Stimulated activated CD4-positive, alpha-beta T cell treated with anti-CD3 and anti-CD28 coated beads, Interleukin-4, amount 100 ng/mL, for 24 hours (primary cell): ENCODE results near the gene COX5B.
A peak's percentile ranks its signal among the peaks of the same experiment; 100 is the strongest.
"Not testable (repeated sequence)": the region's sequence is repeated elsewhere in the genome, so short reads cannot be mapped to it uniquely, and the experiment has no call there.

Experiments used
- DNase-seq: peaks from one replicate; pipeline ENCODE4 v3.0.0-alpha.2; 2020

The COX5B gene

DNA sequence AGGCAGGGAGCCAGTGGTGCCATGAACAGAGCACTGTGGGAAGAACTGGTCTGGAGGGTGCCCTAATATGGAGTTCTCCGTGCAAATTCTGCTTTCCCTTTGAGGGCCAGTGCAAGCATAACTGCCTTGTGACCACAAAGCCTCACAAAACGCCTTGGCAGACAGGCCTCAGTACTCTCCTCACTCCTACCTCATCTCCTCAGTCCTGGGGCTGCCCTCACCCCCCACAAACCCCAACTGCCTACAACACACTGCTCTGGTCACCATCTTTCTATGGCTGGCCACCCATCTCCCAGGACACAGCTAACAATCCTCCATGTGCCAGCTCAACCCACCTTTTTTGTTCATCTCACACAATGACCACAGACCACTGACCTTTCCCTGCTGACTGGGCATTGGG lies 8.9 kb downstream of the COX5B start:
- DNase-seq = no peak

GRCh38 chr2:97656129-97656755 lies 10.4 kb downstream of the COX5B start:
- no peak for DNase-seq

DNA sequence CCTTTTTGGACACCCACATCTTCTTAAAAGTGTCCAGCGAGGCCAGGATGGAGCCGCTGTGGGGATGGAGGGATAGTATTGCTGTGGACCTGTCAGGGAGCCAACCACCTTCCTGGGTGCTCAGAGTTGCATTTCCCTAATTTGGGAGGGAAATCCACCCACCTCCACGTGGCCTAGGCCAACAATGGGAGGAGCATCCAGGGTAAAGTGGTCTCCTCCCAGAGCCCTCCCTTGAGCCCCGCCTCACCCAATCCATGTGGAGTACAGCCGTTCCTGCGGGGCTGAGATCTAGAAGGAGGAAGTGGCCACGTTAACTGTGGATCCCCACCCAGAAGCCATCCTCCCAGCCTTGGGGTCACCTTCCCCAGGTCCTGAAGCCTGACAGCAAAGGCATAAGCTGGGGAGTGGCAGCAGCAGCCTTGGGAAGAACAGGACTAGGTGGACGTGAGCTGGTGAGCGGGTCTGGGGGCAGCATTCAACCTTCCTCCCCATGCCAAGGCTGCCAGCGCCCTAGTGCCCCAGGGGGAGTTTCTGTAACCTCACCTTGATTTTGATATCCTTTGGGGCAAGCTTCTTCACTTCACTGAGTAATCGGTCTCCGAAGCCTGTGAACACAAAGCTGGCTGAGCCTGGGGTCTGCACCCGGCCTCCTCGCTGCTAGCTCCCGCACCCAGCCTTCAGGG lies 11.2 kb downstream of the COX5B start:
- no peak for DNase-seq

- no peak for DNase-seq
These were observed 12.3 kb downstream of the COX5B start for GRCh38 chr2:97657986-97658690.

DNA sequence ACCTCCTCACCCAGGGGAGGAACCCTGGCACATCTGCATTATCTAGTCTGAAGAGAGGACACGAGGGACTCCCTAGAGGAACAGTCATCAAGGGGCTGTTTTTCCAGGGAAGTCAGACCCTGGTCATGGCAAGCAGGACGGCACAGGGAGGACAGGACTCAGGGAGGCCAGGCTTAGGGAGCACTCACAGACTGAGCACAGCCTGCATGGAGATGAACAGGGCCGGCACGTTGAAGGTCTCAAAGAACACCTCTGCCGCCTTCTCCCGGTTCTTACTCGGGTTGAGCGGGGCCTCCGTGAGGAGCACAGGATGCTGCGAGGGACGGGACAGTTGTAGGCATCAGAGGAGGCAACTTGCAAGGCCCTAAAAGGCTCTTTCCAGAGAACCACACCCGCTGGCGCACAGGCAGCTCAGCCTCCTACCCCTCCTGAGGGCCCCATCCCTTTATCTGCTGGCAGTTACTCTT lies 12.9 kb downstream of the COX5B start:
- DNase-seq = no peak

DNA sequence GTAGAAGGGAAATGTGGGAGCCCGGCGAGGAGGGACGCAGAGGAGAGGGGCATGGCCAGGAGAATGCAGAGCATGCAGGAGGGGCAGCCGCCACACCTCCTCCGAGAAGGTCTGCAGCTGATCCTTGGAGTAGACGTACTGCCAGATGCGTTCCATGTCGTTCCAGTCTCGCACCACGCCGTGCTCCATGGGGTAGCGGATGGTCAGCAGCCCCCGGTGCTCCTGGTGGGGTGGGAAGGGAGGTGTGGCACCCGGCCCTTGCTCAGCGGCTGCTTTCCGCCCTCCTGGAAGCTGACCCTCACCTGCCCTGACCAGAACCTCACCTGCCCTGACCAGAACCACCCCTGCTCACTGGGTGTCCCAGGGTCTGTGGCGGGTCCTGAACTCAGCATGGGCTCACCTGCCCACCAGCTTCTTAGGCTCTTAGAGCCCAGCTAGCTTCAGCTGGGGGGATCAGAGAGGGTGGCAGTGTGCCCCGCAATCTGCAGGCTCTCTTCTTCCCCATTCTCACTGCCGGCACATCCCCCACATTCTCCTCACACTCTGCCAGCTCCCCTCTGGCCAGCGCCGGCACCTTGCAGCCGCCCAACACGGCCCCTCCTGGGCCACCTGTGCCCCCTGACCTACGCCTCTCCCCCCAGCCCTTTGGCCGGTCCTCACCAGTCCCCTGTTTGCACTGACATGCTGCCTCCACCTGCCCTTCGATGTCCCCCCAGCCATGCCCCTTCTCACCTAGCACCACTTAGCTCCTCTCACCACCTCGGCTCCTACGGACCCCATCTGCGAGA lies 13.6 kb downstream of the COX5B start:
- DNase-seq = no peak

DNA sequence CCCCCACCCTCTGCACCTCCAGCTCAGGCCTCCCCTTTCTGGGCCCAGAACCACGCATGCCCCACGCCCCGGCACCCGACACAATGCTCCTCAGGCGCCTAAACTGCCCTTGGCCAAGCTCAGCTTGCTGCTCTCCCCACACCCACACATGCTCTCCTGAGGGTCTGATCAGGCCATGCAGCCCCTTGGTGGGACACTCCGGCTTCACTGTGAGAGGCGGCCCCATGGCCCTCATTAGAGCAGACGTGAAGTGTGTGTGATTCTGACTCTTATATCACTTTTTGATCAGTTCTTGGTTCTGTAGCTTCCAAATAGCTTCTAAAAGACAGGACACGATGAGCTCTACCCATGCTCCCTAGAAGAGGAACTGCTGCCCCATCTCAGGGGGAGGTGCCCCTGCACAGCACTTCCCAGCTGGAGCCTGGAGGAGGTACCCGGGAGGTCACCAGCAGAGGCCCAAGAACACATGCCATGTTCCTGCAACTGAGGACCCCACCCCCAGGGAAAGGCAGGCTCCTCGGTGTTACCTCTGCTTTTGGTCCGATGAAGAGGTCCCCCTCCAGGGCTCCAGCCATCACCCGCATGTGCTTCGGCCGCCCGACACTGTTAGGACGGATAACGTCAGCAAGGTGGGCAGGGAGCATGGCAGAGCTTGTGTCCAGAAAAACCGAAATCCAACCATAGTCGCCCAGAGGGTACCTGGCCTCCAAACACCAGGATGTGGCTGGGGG lies 14.3 kb downstream of the COX5B start:
- DNase-seq = no peak

GRCh38 chr2:97660775-97661389 lies 15.0 kb downstream of the COX5B start:
- DNase-seq = no peak

- no peak for DNase-seq
These were observed 16.1 kb downstream of the COX5B start for GRCh38 chr2:97661927-97662326.

GRCh38 chr2:97662386-97662894 lies 16.6 kb downstream of the COX5B start:
- DNase-seq = no peak

- DNase-seq = peak; percentile 89
These were observed 17.2 kb downstream of the COX5B start for GRCh38 chr2:97662895-97663625.

DNA sequence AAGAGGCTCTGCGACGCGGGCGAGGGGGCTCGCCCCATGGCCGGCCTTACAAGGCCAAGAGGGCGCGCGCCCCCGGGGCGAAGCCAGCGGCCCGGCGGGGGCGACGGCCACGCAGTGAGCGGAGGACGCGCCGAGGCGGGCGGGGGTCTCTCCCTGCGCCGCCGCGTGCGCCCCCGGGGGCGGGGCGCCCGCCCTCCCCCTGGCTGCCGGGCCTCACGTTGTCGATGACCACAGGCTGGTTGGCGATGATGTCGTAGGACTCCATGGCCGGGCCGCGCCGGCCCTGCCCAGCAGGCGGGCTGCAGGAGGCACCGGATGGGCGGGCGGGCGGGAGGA lies 17.7 kb downstream of the COX5B start:
- no peak for DNase-seq

- peak; percentile 98 for DNase-seq
These were observed 18.2 kb downstream of the COX5B start, which contains the start of gene ACTR1B for GRCh38 chr2:97663962-97664635. Gene ACTR1B (minus strand): TSS chr2:97664044. CDS start chr2:97663890, 154 bp downstream.

DNA sequence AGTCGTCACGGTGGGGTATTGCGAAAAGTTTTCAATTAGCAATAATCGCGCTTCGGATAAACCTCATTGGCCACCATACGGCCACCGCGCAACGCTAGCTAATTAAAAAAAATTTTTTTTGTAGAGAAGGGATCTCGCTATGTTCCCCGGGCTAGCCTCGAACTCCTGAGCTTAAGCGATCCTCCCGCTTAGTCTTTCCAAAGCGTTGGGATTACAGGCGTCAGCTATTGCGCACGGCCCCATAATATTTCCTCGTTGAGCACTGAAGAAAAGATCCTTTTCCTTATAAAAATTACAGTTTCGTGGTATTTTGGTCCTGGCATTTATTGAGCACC lies 18.7 kb downstream of the COX5B start:
- no peak for DNase-seq

DNA sequence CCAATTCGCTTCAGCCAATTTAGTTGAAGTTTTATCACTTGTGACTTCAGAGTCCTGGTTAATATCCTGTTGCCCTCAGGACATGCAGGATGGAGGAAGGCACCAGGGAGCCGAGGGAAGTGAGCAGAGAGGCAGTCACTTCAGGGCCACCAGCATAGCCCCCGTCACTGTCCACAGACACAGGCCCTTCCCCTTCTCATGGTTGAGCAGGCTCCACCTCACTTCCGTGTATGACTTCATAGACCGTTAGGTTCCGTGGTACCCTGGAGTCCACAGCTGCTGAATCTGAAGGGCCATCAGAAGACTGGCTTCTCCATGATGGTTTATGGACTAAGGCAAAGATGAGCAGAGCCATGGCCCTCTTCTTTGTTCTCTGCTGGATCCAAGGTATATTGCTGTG lies 23.6 kb downstream of the COX5B start, which contains the start of gene C2orf92:
Gene C2orf92 (plus strand): TSS at position 266 of the 400 bp plus-strand sequence. CDS start 76 bp downstream, at position 342.
- DNase-seq = no peak

- DNase-seq = no peak
These were observed 24.6 kb downstream of the COX5B start for GRCh38 chr2:97670471-97670870.

GRCh38 chr2:97671526-97671925 lies 25.7 kb downstream of the COX5B start:
- no peak for DNase-seq

- DNase-seq = not testable (repeated sequence)
These were observed 26.8 kb downstream of the COX5B start for GRCh38 chr2:97672606-97673140.

- no peak for DNase-seq
These were observed 27.5 kb downstream of the COX5B start for GRCh38 chr2:97673182-97673914.

DNA sequence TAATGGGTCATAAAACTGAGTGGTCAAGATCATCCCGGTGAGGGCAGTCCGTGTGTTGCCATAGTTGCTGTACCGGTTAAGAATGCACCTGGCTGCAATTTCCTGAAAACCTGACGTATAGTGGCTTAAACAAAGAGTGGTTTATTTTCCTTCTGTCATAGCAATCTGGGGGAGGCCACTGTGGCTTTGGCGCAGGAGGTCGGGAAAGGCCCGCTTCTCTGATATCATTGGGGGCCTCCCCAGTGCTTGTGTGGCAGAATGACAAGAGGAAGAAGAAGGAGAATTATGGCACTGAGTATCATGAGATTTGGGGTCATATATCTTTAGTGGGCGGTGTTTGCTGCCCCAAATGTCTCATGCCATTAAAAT lies 28.0 kb downstream of the COX5B start:
- DNase-seq = peak; percentile 30
